ENCODE results near the gene TOM1L2. TPM values are rescaled to one million over a fixed set of nuclear protein-coding genes. Genes with fewer than 3 reads are reported as not detected.
A peak's percentile ranks its signal among the peaks of the same experiment; 100 is the strongest.

Gene TOM1L2
- polyA plus RNA-seq, 1 donor from 2014 or later, result 40.9 TPM

- Histone ChIP-seq H3K27me3 (ENCODE audit: insufficient read depth, low read depth, low read length) (no peaks in the 10 kb centered on the region), H3K4me2 (ENCODE audit: low read length) (no peak overlapping the region), H3K27ac (ENCODE audit: low read length) (peak overlapping the region; percentile 86), H3K9ac (ENCODE audit: low read length) (peak overlapping the region; percentile 53), H3K9me3 (ENCODE audit: low read length) (no peaks in the 10 kb centered on the region), H3K36me3 (ENCODE audit: insufficient read depth, low read length) (no peaks in the 10 kb centered on the region), H3F3A (ENCODE audit: insufficient read depth, low read length, poor library complexity, severe bottlenecking) (no peaks in the 10 kb centered on the region), H3K9me2 (ENCODE audit: insufficient read depth, low read length) (no peaks in the 10 kb centered on the region), H2AFZ (ENCODE audit: low read depth, low read length) (no peak overlapping the region), H3K79me2 (replicated peaks; ENCODE audit: insufficient read depth, low read length) (no peaks in the 10 kb centered on the region), H3K4me3 (ENCODE audit: low read length) (peak overlapping the region; percentile 11), H4K20me1 (ENCODE audit: insufficient read depth) (no peaks in the 10 kb centered on the region)
- TF ChIP-seq MXI1 (conservative IDR thresholded peaks at IDR 0.05; ENCODE audit: poor library complexity, severe bottlenecking), result no peak
- TF ChIP-seq TAF1 (IDR thresholded peaks at IDR 0.05; ENCODE audit: low read depth), result no peak
- no peak for TF ChIP-seq EZH2 (IDR thresholded peaks at IDR 0.05; ENCODE audit: borderline replicate concordance, insufficient read depth, low read length, poor library complexity, severe bottlenecking)
- TF ChIP-seq RAD21 (conservative IDR thresholded peaks at IDR 0.05), result no peak
- no peak for TF ChIP-seq POLR2AphosphoS5 (IDR thresholded peaks at IDR 0.05)
- no peak for TF ChIP-seq SMC3 (conservative IDR thresholded peaks at IDR 0.05; ENCODE audit: poor library complexity)
- TF ChIP-seq REST (IDR thresholded peaks at IDR 0.05; ENCODE audit: borderline replicate concordance), result no peak
- TF ChIP-seq CTCF (IDR thresholded peaks at IDR 0.05; ENCODE audit: poor library complexity, severe bottlenecking), result no peak
- TF ChIP-seq EP300 (conservative IDR thresholded peaks at IDR 0.05; ENCODE audit: poor library complexity, severe bottlenecking), result no peak
Observed at GRCh38 chr17:18005496-18005895, 33.3 kb upstream of the TOM1L2 start.

GRCh38 chr17:18004884-18005305, 32.7 kb upstream of the TOM1L2 start:
- Histone ChIP-seq H3K27ac (ENCODE audit: low read length) (peak overlapping the region; percentile 86), H3F3A (ENCODE audit: insufficient read depth, low read length, poor library complexity, severe bottlenecking) (no peaks in the 10 kb centered on the region), H4K20me1 (ENCODE audit: insufficient read depth) (no peaks in the 10 kb centered on the region), H3K9me3 (ENCODE audit: low read length) (no peaks in the 10 kb centered on the region), H3K4me2 (ENCODE audit: low read length) (no peak overlapping the region), H3K36me3 (ENCODE audit: insufficient read depth, low read length) (no peaks in the 10 kb centered on the region), H3K79me2 (replicated peaks; ENCODE audit: insufficient read depth, low read length) (no peaks in the 10 kb centered on the region), H3K9me2 (ENCODE audit: insufficient read depth, low read length) (no peaks in the 10 kb centered on the region), H2AFZ (ENCODE audit: low read depth, low read length) (no peak overlapping the region), H3K27me3 (ENCODE audit: insufficient read depth, low read depth, low read length) (no peaks in the 10 kb centered on the region), H3K4me3 (ENCODE audit: low read length) (peak overlapping the region; percentile 11), H3K9ac (ENCODE audit: low read length) (peak overlapping the region; percentile 53)
- no peak for TF ChIP-seq MXI1 (conservative IDR thresholded peaks at IDR 0.05; ENCODE audit: poor library complexity, severe bottlenecking)
- peak; percentile 63 for TF ChIP-seq REST (IDR thresholded peaks at IDR 0.05; ENCODE audit: borderline replicate concordance)
- peak; percentile 44 for TF ChIP-seq TAF1 (IDR thresholded peaks at IDR 0.05; ENCODE audit: low read depth)
- TF ChIP-seq SMC3 (conservative IDR thresholded peaks at IDR 0.05; ENCODE audit: poor library complexity), result peak; percentile 71
- TF ChIP-seq CTCF (IDR thresholded peaks at IDR 0.05; ENCODE audit: poor library complexity, severe bottlenecking), result peak; percentile 86
- TF ChIP-seq RAD21 (conservative IDR thresholded peaks at IDR 0.05), result peak; percentile 66
- TF ChIP-seq EZH2 (IDR thresholded peaks at IDR 0.05; ENCODE audit: borderline replicate concordance, insufficient read depth, low read length, poor library complexity, severe bottlenecking), result no peak
- TF ChIP-seq POLR2AphosphoS5 (IDR thresholded peaks at IDR 0.05), result peak; percentile 82
- TF ChIP-seq EP300 (conservative IDR thresholded peaks at IDR 0.05; ENCODE audit: poor library complexity, severe bottlenecking), result peak; percentile 91

Measured in neural cell (in vitro differentiated cells).